Trophoblast cell (in vitro differentiated cells and primary cell): ENCODE results near the gene FRA10AC1.

ENCODE experiments used
- DNase-seq, 2 donors: peaks; one replicate each; pipeline ENCODE4 v3.0.0-alpha.2; 2016
- H2AFZ ChIP-seq: 2 replicates; pipeline ENCODE4 v1.6.1; 2013; ENCODE audit warnings: low read length, moderate library complexity, mild to moderate bottlenecking; ENCODE audit not compliant: insufficient read depth, poor library complexity
- H2AK5ac ChIP-seq: 2 replicates; pipeline ENCODE4 v1.6.1; 2013; ENCODE audit warnings: mild to moderate bottlenecking, low read length
- H2BK120ac ChIP-seq: 2 replicates; pipeline ENCODE4 v1.6.1; 2013; ENCODE audit warnings: low read length, mild to moderate bottlenecking, moderate library complexity; ENCODE audit not compliant: insufficient read depth, poor library complexity
- H2BK12ac ChIP-seq: 2 replicates; pipeline ENCODE4 v1.6.1; 2013; ENCODE audit warnings: mild to moderate bottlenecking, low read length, moderate library complexity
- H2BK5ac ChIP-seq: 2 replicates; pipeline ENCODE4 v1.6.1; 2013; ENCODE audit warnings: low read length, low read depth, moderate library complexity, mild to moderate bottlenecking; ENCODE audit not compliant: poor library complexity
- H3K14ac ChIP-seq: 2 replicates; pipeline ENCODE4 v1.6.1; 2013; ENCODE audit warnings: mild to moderate bottlenecking, low read length
- H3K18ac ChIP-seq: 2 replicates; pipeline ENCODE4 v1.6.1; 2013; ENCODE audit warnings: mild to moderate bottlenecking, low read length
- H3K23ac ChIP-seq: 2 replicates; pipeline ENCODE4 v1.6.1; 2013; ENCODE audit warnings: low read length
- H3K27ac ChIP-seq: 2 replicates; pipeline ENCODE4 v1.5.1; 2013; ENCODE audit warnings: low read depth, mild to moderate bottlenecking, inconsistent platforms, low read length, moderate library complexity
- H3K27me3 ChIP-seq: 2 replicates; pipeline ENCODE4 v1.6.1; 2013; ENCODE audit warnings: inconsistent platforms, mild to moderate bottlenecking, low read length, moderate library complexity; ENCODE audit not compliant: insufficient read depth
- H3K36me3 ChIP-seq, 2 experiments: 1 replicate in 1 of 2; 2 replicates in 1 of 2; pipeline ENCODE4 v1.6.1; 2013; ENCODE audit warnings: low read length in 2 of 2, mild to moderate bottlenecking in 2 of 2, moderate library complexity in 1 of 2; ENCODE audit not compliant: insufficient read depth in 2 of 2, control insufficient read depth in 1 of 2
- H3K4ac ChIP-seq: 2 replicates; pipeline ENCODE4 v1.6.1; 2013; ENCODE audit warnings: low read depth, mild to moderate bottlenecking, low read length, moderate library complexity
- H3K4me1 ChIP-seq, 2 experiments: 1 replicate in 1 of 2; 2 replicates in 1 of 2; pipeline ENCODE4 v1.6.1; 2013; ENCODE audit warnings: low read length in 2 of 2, mild to moderate bottlenecking in 2 of 2, moderate library complexity in 1 of 2; ENCODE audit not compliant: insufficient read depth in 2 of 2, control insufficient read depth in 1 of 2
- H3K4me2 ChIP-seq: 2 replicates; pipeline ENCODE4 v1.6.1; 2013; ENCODE audit warnings: inconsistent platforms, mild to moderate bottlenecking, low read length, moderate library complexity
- H3K4me3 ChIP-seq: 2 replicates; pipeline ENCODE4 v1.5.1; 2013; ENCODE audit warnings: mild to moderate bottlenecking, low read depth, low read length, inconsistent platforms
- H3K79me1 ChIP-seq: one replicate; pipeline ENCODE4 v1.6.1; 2013; ENCODE audit warnings: low read length
- H3K79me2 ChIP-seq: 2 replicates; pipeline ENCODE4 v1.6.1; 2013; ENCODE audit warnings: low read length, mild to moderate bottlenecking; ENCODE audit not compliant: control insufficient read depth, insufficient read depth, poor library complexity
- H3K9ac ChIP-seq: 2 replicates; pipeline ENCODE4 v1.6.1; 2013; ENCODE audit warnings: mild to moderate bottlenecking, low read length
- H3K9me3 ChIP-seq: 2 replicates; pipeline ENCODE4 v1.6.1; 2013; ENCODE audit warnings: low read depth, mild to moderate bottlenecking, control low read depth, inconsistent platforms, low read length; ENCODE audit not compliant: insufficient read depth
- H4K12ac ChIP-seq: 2 replicates; pipeline ENCODE4 v1.6.1; 2013; ENCODE audit warnings: low read depth, mild to moderate bottlenecking, low read length, moderate library complexity
- H4K8ac ChIP-seq: 2 replicates; pipeline ENCODE4 v1.6.1; 2013; ENCODE audit warnings: low read depth, mild to moderate bottlenecking, low read length, moderate library complexity
- H4K91ac ChIP-seq: one replicate; pipeline ENCODE4 v1.6.1; 2013; ENCODE audit warnings: low read depth, mild to moderate bottlenecking, low read length, moderate library complexity
- WGBS: extraction: QIAGEN DNeasy Blood & Tissue Kit; methylation state at CpG from one replicate; pipeline ENCODE4 v1.1.7; 2013; ENCODE audit warnings: missing lambda C conversion rate; ENCODE audit not compliant: insufficient read length, insufficient coverage; ENCODE audit errors: extremely low coverage; 5-methylcytosine and 5-hydroxymethylcytosine counted together

FRA10AC1 gene

GRCh38 chr10:93678805-93679587 lies 23.4 kb downstream of the FRA10AC1 start:
- Histone ChIP-seq H4K8ac (no peak overlapping the region), H3K9me3 (no peaks in the 10 kb centered on the region), H3K9ac (no peak overlapping the region), H4K12ac (no peak overlapping the region), H2BK12ac (no peak overlapping the region), H3K4me3 (no peak overlapping the region), H2AK5ac (no peak overlapping the region), H4K91ac (no peak overlapping the region), H3K18ac (no peak overlapping the region), H3K14ac (no peak overlapping the region), H3K79me2 (no peaks in the 10 kb centered on the region), H2BK120ac (no peak overlapping the region), H2AFZ (no peak overlapping the region), H2BK5ac (no peak overlapping the region), H3K36me3 (peaks cover 2 to 5% of the 10 kb centered on the region in 2 experiments), H3K27me3 (no peaks in the 10 kb centered on the region), H3K27ac (no peak overlapping the region), H3K79me1 (no peaks in the 10 kb centered on the region), H3K23ac (no peak overlapping the region), H3K4me2 (no peak overlapping the region), H3K4me1 (peaks cover 0 to 4% of the 10 kb centered on the region in 2 experiments), H3K4ac (no peak overlapping the region)
- no peak for DNase-seq
- WGBS = no CpG with 5 or more reads among the region's 3 CpGs

DNA sequence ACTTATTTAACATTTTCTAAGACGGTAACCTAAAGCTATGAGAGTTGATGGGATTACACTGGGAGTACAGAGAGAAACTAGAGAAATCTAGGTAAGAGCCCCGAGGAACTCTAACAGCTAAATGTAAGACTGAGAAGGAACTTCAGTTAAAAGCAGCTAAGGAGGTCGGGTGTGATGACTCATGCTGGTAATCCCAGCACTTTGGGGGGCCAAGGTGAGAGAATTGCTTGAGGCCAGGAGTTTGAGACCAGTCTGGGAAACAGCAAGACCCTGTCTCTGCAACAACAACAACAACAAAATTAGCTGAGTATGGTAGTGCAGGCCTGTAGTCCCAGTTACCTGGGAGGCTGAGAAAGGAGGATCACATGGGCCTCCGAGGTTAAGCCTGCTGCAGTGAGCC lies 24.0 kb downstream of the FRA10AC1 start:
- Histone ChIP-seq H2BK5ac (no peak overlapping the region), H3K36me3 (peaks cover 2 to 5% of the 10 kb centered on the region in 2 experiments), H3K23ac (no peak overlapping the region), H3K27ac (no peak overlapping the region), H4K8ac (no peak overlapping the region), H3K9ac (no peak overlapping the region), H3K4me3 (no peak overlapping the region), H2AFZ (no peak overlapping the region), H2BK120ac (no peak overlapping the region), H3K18ac (no peak overlapping the region), H4K91ac (no peak overlapping the region), H3K79me1 (no peaks in the 10 kb centered on the region), H2BK12ac (no peak overlapping the region), H3K4ac (no peak overlapping the region), H4K12ac (no peak overlapping the region), H3K14ac (no peak overlapping the region), H3K27me3 (no peaks in the 10 kb centered on the region), H3K9me3 (no peaks in the 10 kb centered on the region), H3K4me2 (no peak overlapping the region), H2AK5ac (no peak overlapping the region), H3K4me1 (peaks cover 0 to 4% of the 10 kb centered on the region in 2 experiments), H3K79me2 (no peaks in the 10 kb centered on the region)
- no peak for DNase-seq
- WGBS = no CpG with 5 or more reads among the region's 4 CpGs

DNA sequence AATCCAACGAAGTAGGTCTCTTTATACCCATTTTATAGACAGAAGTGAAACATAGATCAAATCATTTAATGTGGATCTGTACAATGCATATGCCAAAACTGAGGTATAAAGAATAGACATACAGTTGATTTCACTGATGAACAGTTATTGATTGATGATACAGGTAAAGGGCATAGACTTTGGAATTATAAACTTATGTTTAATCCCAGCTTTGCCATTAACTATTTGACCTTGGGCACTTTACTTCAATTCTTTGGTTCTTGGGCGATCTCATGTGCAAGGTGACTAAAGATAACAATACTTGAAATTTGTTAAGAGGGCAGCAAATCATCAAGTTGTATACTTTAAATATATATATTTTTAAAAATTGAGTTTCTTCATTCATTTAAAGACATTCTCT lies 28.6 kb downstream of the FRA10AC1 start:
- no peaks in the 10 kb centered on the region for H3K79me2 ChIP-seq
- H4K8ac ChIP-seq = no peak overlapping the region
- H3K27me3 ChIP-seq = no peaks in the 10 kb centered on the region
- no peak overlapping the region for H2AFZ ChIP-seq
- no peak overlapping the region for H3K9ac ChIP-seq
- no peak overlapping the region for H3K27ac ChIP-seq
- peaks cover 0 to 4% of the 10 kb centered on the region in 2 experiments for H3K4me1 ChIP-seq
- H2AK5ac ChIP-seq = no peak overlapping the region
- H2BK120ac ChIP-seq = no peak overlapping the region
- H2BK5ac ChIP-seq = no peak overlapping the region
- no peak overlapping the region for H2BK12ac ChIP-seq
- no peak overlapping the region for H3K4me2 ChIP-seq
- no peak overlapping the region for H4K91ac ChIP-seq
- H3K23ac ChIP-seq = no peak overlapping the region
- no peaks in the 10 kb centered on the region for H3K79me1 ChIP-seq
- no peaks in the 10 kb centered on the region for H3K9me3 ChIP-seq
- no peak for DNase-seq
- H3K4me3 ChIP-seq = no peak overlapping the region
- WGBS = no CpG with 5 or more reads among the region's 2 CpGs
- H3K18ac ChIP-seq = no peak overlapping the region
- no peak overlapping the region for H4K12ac ChIP-seq
- no peak overlapping the region for H3K4ac ChIP-seq
- H3K36me3 ChIP-seq = peaks cover 4 to 9% of the 10 kb centered on the region in 2 experiments
- no peak overlapping the region for H3K14ac ChIP-seq

GRCh38 chr10:93672890-93673289 lies 29.5 kb downstream of the FRA10AC1 start:
- Histone ChIP-seq H2BK120ac (no peak overlapping the region), H3K9me3 (no peaks in the 10 kb centered on the region), H4K12ac (no peak overlapping the region), H3K14ac (no peak overlapping the region), H3K9ac (no peak overlapping the region), H2BK5ac (no peak overlapping the region), H2AFZ (no peak overlapping the region), H3K4me3 (no peak overlapping the region), H2BK12ac (no peak overlapping the region), H2AK5ac (no peak overlapping the region), H3K79me1 (no peaks in the 10 kb centered on the region), H3K23ac (no peak overlapping the region), H4K91ac (no peak overlapping the region), H3K27me3 (no peaks in the 10 kb centered on the region), H3K79me2 (no peaks in the 10 kb centered on the region), H3K4ac (no peak overlapping the region), H3K36me3 (peaks cover 4 to 6% of the 10 kb centered on the region in 2 experiments), H4K8ac (no peak overlapping the region), H3K27ac (no peak overlapping the region), H3K4me2 (no peak overlapping the region), H3K4me1 (no peaks in the 10 kb centered on the region), H3K18ac (no peak overlapping the region)
- DNase-seq = no peak
- no CpG with 5 or more reads among the region's 2 CpGs for WGBS
